ENCODE measurements around the gene HNRNPL.
"Not testable (repeated sequence)": the region's sequence is repeated elsewhere in the genome, so short reads cannot be mapped to it uniquely, and the experiment has no call there.

The HNRNPL gene

GRCh38 chr19:38808741-38809140 is 41.0 kb downstream of the HNRNPL start:
- H3K4me3 ChIP-seq (ENCODE audit: low read depth, low read length), result no peak overlapping the region
- no peak for DNase-seq (ENCODE audit: low read depth, low spot score)
- TF ChIP-seq CTCF (IDR thresholded peaks at IDR 0.05; ENCODE audit: insufficient read depth, low read length, missing control alignments), result no peak
- POLR2A ChIA-PET, result no interaction called here
- CTCF ChIA-PET, result interaction anchor here (1.3 kb wide), 1 partner anchor 62 kb away, joined by 3 read pairs; no protein-coding TSS in a partner anchor

GRCh38 chr19:38807374-38808098 is 42.2 kb downstream of the HNRNPL start:
- H3K4me3 ChIP-seq (ENCODE audit: low read depth, low read length); CTCF ChIA-PET; POLR2A ChIA-PET; DNase-seq (ENCODE audit: low read depth, low spot score): not testable (repeated sequence)

GRCh38 chr19:38806371-38806770 is 43.4 kb downstream of the HNRNPL start:
- POLR2A ChIA-PET, result no interaction called here
- DNase-seq (ENCODE audit: low read depth, low spot score), result no peak
- CTCF ChIA-PET, result no interaction called here
- TF ChIP-seq CTCF (IDR thresholded peaks at IDR 0.05; ENCODE audit: insufficient read depth, low read length, missing control alignments), result no peak
- H3K4me3 ChIP-seq (ENCODE audit: low read depth, low read length), result no peak overlapping the region

GRCh38 chr19:38805180-38805579 is 44.6 kb downstream of the HNRNPL start:
- DNase-seq (ENCODE audit: low read depth, low spot score), result no peak
- ChIA-PET CTCF (no interaction called here), POLR2A (no interaction called here)
- no peak overlapping the region for H3K4me3 ChIP-seq (ENCODE audit: low read depth, low read length)
- TF ChIP-seq CTCF (IDR thresholded peaks at IDR 0.05; ENCODE audit: insufficient read depth, low read length, missing control alignments), result no peak

GRCh38 chr19:38803543-38803942 is 46.2 kb downstream of the HNRNPL start:
- ChIA-PET CTCF (no interaction called here), POLR2A (interaction anchor here (1.1 kb wide), 1 partner anchor 18 kb away, joined by 4 read pairs; no protein-coding TSS in a partner anchor)
- DNase-seq (ENCODE audit: low read depth, low spot score), result no peak
- no peak for TF ChIP-seq CTCF (IDR thresholded peaks at IDR 0.05; ENCODE audit: insufficient read depth, low read length, missing control alignments)
- H3K4me3 ChIP-seq (ENCODE audit: low read depth, low read length), result no peak overlapping the region

GRCh38 chr19:38801359-38802095 is 48.3 kb downstream of the HNRNPL start:
- H3K4me3 ChIP-seq (ENCODE audit: low read depth, low read length), result no peak overlapping the region
- no peak for TF ChIP-seq CTCF (IDR thresholded peaks at IDR 0.05; ENCODE audit: insufficient read depth, low read length, missing control alignments)
- ChIA-PET POLR2A (no interaction called here), CTCF (interaction anchor here (1.0 kb wide), 1 partner anchor 399 kb away, joined by 3 read pairs; the partner anchor contains the start of gene FAM98C)
- DNase-seq (ENCODE audit: low read depth, low spot score), result no peak
